GM21515 (cell line): ENCODE measurements around the gene LOX.

Experiments used
- ATAC-seq: cut with Tn5 transposase; IDR thresholded peaks from one replicate; pipeline ENCODE4 v1.9.1; 2021; ENCODE audit not compliant: unreplicated experiment

Gene LOX, protein sequence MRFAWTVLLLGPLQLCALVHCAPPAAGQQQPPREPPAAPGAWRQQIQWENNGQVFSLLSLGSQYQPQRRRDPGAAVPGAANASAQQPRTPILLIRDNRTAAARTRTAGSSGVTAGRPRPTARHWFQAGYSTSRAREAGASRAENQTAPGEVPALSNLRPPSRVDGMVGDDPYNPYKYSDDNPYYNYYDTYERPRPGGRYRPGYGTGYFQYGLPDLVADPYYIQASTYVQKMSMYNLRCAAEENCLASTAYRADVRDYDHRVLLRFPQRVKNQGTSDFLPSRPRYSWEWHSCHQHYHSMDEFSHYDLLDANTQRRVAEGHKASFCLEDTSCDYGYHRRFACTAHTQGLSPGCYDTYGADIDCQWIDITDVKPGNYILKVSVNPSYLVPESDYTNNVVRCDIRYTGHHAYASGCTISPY

DNA sequence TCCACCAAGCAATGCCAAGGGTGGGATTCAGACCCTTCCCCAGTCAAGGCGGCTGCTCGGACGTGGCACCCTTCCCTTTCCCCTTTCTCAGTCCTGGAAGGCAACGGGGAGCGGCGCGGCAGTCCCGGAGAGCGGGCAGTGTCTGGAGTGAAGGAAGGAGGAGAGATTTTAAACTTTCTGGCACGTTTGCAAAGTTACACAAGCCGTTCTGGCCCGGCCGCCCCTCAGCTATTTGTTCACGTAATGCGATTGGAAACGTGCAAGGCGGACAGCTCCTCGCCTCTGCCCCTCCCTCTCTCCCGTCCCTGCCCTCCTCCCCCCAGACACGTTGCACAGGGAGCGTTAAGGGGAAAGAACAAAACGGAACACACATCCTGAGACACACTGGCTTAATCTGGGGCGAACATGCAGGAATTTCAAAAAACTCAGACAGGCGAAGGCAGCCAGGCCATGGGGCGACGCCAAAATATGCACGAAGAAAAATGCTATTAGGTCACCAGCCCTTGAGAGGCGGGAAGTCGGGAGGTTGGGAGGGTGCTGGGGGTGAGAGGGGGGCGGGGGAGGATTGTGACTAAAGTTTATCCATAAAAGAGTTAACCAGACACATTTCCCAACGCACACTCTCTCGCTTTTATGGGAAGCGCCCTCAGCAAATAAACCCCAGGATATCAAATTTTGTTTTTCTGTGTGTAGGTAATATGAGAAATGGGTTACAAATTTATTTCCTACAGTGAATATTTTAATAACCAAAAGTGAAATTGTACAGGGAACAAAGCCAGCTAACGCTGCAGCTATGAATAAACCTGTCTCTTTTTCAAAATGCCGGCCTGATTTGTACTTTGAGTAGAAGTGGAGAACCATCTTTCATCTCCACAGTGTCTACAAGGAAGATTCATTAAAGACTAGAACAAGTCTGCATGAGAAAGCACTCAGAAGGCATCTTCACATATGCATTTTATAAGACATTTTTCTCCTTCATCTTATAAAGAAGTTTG, at the start of gene LOX:
Gene LOX, minus strand, starts transcription at position 144 of the 995 bp plus-strand sequence. CDS start 274 bp downstream, outside the sequence.
- no peak for ATAC-seq

DNA sequence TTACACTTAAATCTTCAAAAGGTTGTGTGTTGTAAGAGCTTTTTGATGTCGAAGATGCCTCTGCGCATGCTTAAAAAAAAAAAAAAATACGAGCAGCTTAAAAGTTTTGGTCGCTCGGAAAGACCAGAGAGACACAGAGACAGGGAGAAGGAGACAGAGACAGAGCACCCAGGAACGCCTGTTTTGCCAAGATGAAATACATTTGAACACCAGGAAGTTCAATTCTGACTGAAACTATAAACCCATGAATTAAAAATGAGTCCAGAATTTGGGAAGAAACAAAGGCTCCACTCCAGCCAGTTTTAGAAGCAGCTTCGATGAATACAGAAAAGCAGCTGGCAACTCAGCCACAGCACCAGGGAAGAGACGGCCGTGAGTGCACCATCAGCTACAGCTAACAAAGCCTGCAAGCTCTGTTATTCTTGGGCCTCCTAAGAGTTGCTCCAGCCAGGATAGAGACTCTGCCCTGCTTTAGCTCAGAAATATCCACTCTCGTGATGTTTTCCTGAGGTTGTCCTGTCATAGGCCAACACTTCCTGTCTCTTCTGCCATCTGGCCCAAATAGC, 48.8 kb upstream of the LOX start:
- no peak for ATAC-seq

GRCh38 chr5:122126177-122126755, 48.2 kb upstream of the LOX start:
- ATAC-seq: no peak

DNA sequence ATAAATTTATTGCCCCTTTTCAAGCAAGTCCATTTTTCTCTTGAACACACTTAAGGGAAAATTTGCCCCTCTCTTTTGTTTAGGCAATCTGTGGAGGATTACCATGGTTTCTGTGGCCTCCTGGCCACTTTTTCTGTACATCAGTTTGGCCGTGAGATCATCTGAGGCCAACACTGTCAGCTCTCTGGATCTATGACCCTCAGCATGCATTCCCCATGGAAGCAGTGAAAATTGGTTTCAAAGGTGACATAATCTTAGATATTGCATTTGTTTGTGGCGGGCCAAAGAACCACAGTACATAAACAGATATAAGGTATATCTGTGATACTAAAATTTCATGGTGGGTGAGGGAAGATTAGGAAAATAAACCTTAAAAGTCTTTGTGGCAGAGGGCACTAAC, 46.7 kb upstream of the LOX start:
- ATAC-seq: no peak

GRCh38 chr5:122121479-122122465, 43.7 kb upstream of the LOX start:
- no peak for ATAC-seq

DNA sequence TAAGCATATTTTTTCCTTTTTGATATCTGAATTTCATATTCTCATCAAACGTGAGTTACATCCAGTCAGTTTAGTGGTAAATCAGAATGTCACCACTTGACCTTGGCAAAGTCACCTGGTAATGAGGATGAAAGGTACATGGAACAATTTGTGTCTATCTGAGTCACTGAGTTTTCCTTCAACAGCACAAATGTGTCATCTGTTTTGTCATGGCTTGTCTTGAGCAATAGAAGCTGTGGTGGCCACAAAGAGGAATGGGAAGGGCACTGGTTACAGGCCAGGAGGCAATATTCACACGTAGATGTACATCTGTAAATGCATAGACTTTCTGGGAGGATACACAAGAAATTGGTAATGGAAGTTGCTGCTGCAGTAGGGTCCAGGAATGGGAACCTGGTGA, 42.9 kb upstream of the LOX start:
- ATAC-seq: no peak

DNA sequence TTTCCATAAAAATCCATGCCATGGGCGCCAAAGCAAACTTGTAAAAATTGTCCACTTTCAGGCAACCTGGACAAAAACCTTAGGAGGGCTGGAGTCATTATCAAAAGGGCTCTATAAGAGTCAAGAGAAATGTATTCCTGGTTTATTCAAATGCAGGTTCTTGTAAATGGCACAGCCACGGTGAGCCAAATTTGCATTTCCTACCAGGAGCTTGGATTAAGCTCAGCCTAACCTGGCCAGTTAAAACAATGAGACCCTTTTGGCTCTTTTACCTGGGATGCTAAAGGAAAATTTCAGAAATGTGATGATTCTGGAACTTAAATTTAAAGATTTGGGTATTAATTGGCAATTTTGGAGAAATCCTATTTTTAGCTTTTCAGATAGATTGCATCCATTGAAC, 42.4 kb upstream of the LOX start:
- ATAC-seq: no peak

- no peak for ATAC-seq
These were observed 41.1 kb upstream of the LOX start for GRCh38 chr5:122119205-122119604.

- no peak for ATAC-seq
These were observed 40.4 kb upstream of the LOX start for GRCh38 chr5:122118356-122118948.

- ATAC-seq: no peak
These were observed 36.4 kb upstream of the LOX start for GRCh38 chr5:122114501-122114900.

- no peak for ATAC-seq
These were observed 34.9 kb upstream of the LOX start for GRCh38 chr5:122112733-122113558.

DNA sequence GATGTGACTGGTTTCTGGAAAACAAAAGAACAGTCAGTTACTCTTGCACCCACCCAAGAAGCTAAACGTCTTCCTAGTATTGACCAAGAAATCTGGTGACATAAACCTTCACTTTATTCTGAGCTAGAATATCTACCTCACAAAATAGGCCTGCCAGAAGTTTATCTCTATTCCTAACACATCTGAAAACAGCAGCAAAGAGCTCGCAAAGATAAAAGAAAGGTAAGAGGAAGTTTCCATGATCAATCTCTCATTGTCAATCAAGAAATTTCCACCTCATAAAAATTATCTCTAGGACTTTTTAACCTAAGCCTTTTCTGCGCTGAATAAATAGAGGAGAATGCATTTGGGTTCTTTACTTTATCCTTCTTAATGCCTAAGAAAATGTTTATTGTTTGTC, 34.0 kb upstream of the LOX start:
- no peak for ATAC-seq

GRCh38 chr5:122111460-122111859, 33.4 kb upstream of the LOX start:
- ATAC-seq: no peak

GRCh38 chr5:122110987-122111386, 32.9 kb upstream of the LOX start:
- no peak for ATAC-seq

- no peak for ATAC-seq
These were observed 29.0 kb upstream of the LOX start for GRCh38 chr5:122107016-122107415.

DNA sequence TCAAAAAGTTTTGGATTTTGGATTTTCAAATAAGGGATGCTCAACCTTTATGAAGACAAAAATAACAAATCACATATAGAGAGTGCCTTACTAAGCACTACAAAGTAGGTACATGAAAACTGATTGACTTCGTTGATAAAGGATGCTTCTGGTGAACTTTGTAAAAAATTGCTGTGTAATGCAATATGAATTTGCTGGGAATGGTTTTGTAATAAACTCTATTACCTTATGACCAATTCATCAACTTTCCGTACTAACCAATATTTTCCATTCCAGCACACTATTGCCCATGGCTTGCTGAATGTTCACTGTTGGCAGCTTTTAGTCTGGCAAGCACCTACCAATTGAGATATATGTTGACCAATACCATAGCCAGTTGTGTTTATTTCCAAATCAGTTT, 27.9 kb upstream of the LOX start:
- no peak for ATAC-seq

- ATAC-seq: no peak
These were observed 24.8 kb upstream of the LOX start for GRCh38 chr5:122102825-122103224.

DNA sequence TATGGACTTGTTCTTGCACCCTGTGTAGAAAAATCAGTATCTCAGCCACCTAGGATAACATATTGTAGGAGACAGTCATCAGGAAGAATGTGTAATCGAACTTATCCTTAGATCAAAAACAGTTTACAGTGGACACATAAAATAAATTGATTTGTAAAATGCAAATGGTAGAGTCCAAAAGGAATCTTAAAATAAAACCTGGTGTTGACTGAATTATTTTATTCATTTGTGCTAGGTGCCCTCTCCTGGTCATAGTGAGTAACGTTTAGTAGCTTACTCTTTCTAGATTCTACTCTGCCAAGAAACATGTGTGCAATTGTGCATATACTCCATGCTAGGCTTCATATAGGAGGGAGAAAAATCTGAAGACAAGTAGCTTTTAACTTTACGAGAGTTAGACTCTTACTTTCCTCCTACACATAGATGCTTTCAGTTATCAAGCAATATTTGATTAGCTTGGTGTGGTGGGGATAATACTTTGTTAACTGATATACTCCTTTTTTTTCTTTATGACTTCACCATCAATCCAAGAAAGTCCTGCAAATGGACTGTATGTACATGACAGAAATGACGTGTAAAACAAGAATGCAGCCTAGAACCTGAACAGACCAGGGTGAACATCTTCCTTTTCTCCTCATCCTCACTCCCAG, 23.7 kb upstream of the LOX start:
- ATAC-seq: peak; percentile 60
